HepG2 (cell line): ENCODE measurements around the gene TEAD1. TPM values are rescaled to one million over a fixed set of nuclear protein-coding genes. Genes with fewer than 3 reads are reported as not detected.

Experiments used
- ARHGAP35 ChIP-seq: sonication (generic); formaldehyde crosslinking; IDR thresholded peaks from 2 replicates; pipeline ENCODE4 v1.9.0; 2022; ENCODE audit warnings: mild to moderate bottlenecking, inconsistent platforms, moderate library complexity, missing genetic modification reagents, borderline replicate concordance
- GTF2F1 ChIP-seq: fragments of 150-350 bp; IDR thresholded peaks from 2 replicates; pipeline ENCODE4 v1.6.1; 2014; ENCODE audit warnings: low read length
- HOXD1 ChIP-seq: sonication (generic); formaldehyde crosslinking; IDR thresholded peaks from 2 replicates; pipeline ENCODE4 v1.5.0; 2020; ENCODE audit warnings: missing genetic modification reagents
- KDM3A ChIP-seq: IDR thresholded peaks from 2 replicates; pipeline ENCODE4 v1.6.1; 2018; ENCODE audit warnings: low read depth, missing compliant biosample characterization
- MIER3 ChIP-seq: IDR thresholded peaks from 2 replicates; pipeline ENCODE4 v1.6.1; 2016; ENCODE audit warnings: missing compliant biosample characterization, borderline replicate concordance
- MIXL1 ChIP-seq: IDR thresholded peaks from 2 replicates; pipeline ENCODE4 v1.6.1; 2016
- MTA1 ChIP-seq: sonication (generic); formaldehyde crosslinking; IDR thresholded peaks from 2 replicates; pipeline ENCODE4 v1.4.0; 2020; ENCODE audit warnings: missing genetic modification reagents, mild to moderate bottlenecking, borderline replicate concordance
- POLR2A ChIP-seq, 2 experiments: IDR thresholded peaks; 2 replicates each; pipeline ENCODE4 v1.6.1; 2011; ENCODE audit warnings: low read depth in 2 of 2, low read length in 2 of 2, mild to moderate bottlenecking in 1 of 2, moderate library complexity in 1 of 2; ENCODE audit not compliant: insufficient read depth in 1 of 2
- RFXAP ChIP-seq: sonication (generic); formaldehyde crosslinking; IDR thresholded peaks from 2 replicates; pipeline ENCODE4 v1.4.0; 2020; ENCODE audit warnings: missing genetic modification reagents, borderline replicate concordance
- SMARCE1 ChIP-seq: fragments of 450-650 bp; IDR thresholded peaks from 2 replicates; pipeline ENCODE4 v1.6.1; 2017; ENCODE audit warnings: borderline replicate concordance
- TARDBP ChIP-seq: sonication (generic); formaldehyde crosslinking; IDR thresholded peaks from 2 replicates; pipeline ENCODE4 v1.8.0; 2022; ENCODE audit warnings: mild to moderate bottlenecking, missing genetic modification reagents
- TOE1 ChIP-seq: sonication (generic); formaldehyde crosslinking; IDR thresholded peaks from 2 replicates; pipeline ENCODE4 v1.4.0; 2020; ENCODE audit warnings: mild to moderate bottlenecking, missing genetic modification reagents
- ZFP36L1 ChIP-seq: sonication (generic); formaldehyde crosslinking; IDR thresholded peaks from 2 replicates; pipeline ENCODE4 v1.8.0; 2022; ENCODE audit warnings: mild to moderate bottlenecking, missing genetic modification reagents, moderate library complexity
- ZNF230 ChIP-seq: sonication (generic); formaldehyde crosslinking; IDR thresholded peaks from 2 replicates; pipeline ENCODE4 v1.4.0; 2020; ENCODE audit warnings: mild to moderate bottlenecking, missing genetic modification reagents
- ZNF263 ChIP-seq: sonication (generic); formaldehyde crosslinking; IDR thresholded peaks from 2 replicates; pipeline ENCODE4 v1.4.0; 2020; ENCODE audit warnings: missing genetic modification reagents
- ZNF552 ChIP-seq: sonication (generic); formaldehyde crosslinking; IDR thresholded peaks from 2 replicates; pipeline ENCODE4 v1.9.0; 2022; ENCODE audit warnings: missing genetic modification reagents, mild to moderate bottlenecking, borderline replicate concordance
- ZNF577 ChIP-seq: sonication (generic); formaldehyde crosslinking; IDR thresholded peaks from 2 replicates; pipeline ENCODE4 v1.4.0; 2020; ENCODE audit warnings: mild to moderate bottlenecking, low read depth, missing genetic modification reagents, borderline replicate concordance
- ZNF724P ChIP-seq: sonication (generic); formaldehyde crosslinking; IDR thresholded peaks from 2 replicates; pipeline ENCODE4 v1.8.0; 2022; ENCODE audit warnings: missing genetic modification reagents, borderline replicate concordance
- ZSCAN25 ChIP-seq: sonication (generic); formaldehyde crosslinking; IDR thresholded peaks from 2 replicates; pipeline ENCODE4 v1.8.0; 2022; ENCODE audit warnings: mild to moderate bottlenecking, missing genetic modification reagents
- polyA plus RNA-seq, 8 experiments: library from polyadenylated mRNA; depleted of rRNA in 3 of 8; stranded (reverse) in 7 of 8; unstranded in 1 of 8; fragments of >200 nt; fragmentation: Illumina TruSeq in 4 of 8; extraction: Trizol in 4 of 8; gene quantifications; 2 replicates each; pipeline versions ENCODE4 v1.2.1 to v1.2.3, GENCODE V29; 2011 to 2016; ENCODE audit warnings: low read depth in 4 of 8, missing spikeins in 1 of 8, mixed read lengths in 1 of 8; ENCODE audit not compliant: insufficient read depth in 1 of 8
- total RNA-seq, 5 experiments: library from RNA; depleted of rRNA; stranded (reverse); fragments of >200 nt; fragmentation: Illumina TruSeq; extraction: Trizol; gene quantifications; 2 replicates each; pipeline ENCODE4 v1.2.3, GENCODE V29; 2016; ENCODE audit warnings: low read depth in 1 of 5
- TF ChIP-seq, protein P1 (sequence below): sonication (generic); formaldehyde crosslinking; IDR thresholded peaks from 2 replicates; pipeline ENCODE4 v1.8.1; 2023; ENCODE audit warnings: mild to moderate bottlenecking, missing genetic modification reagents, borderline replicate concordance
- TF ChIP-seq, protein P2 (sequence below): IDR thresholded peaks from 2 replicates; pipeline ENCODE4 v1.6.1; 2016
- TF ChIP-seq, protein P3 (sequence below): IDR thresholded peaks from 2 replicates; pipeline ENCODE4 v1.6.1; 2016; ENCODE audit warnings: mild to moderate bottlenecking, missing biosample characterization, missing genetic modification reagents
- TF ChIP-seq, protein P4 (sequence below): sonication (generic); formaldehyde crosslinking; IDR thresholded peaks from 2 replicates; pipeline ENCODE4 v1.4.0; 2020; ENCODE audit warnings: low read depth, mild to moderate bottlenecking, missing genetic modification reagents
- TF ChIP-seq, protein P5 (sequence below): sonication (generic); formaldehyde crosslinking; IDR thresholded peaks from 2 replicates; pipeline ENCODE4 v1.5.1; 2020; ENCODE audit warnings: mild to moderate bottlenecking, missing genetic modification reagents

TEAD1 gene
- total and polyA plus RNA-seq, 2 of the 13 experiments (the other 11 are each of a cell fraction or from before 2014, with no cell fraction given), result 20.1 to 30.5 TPM

DNA sequence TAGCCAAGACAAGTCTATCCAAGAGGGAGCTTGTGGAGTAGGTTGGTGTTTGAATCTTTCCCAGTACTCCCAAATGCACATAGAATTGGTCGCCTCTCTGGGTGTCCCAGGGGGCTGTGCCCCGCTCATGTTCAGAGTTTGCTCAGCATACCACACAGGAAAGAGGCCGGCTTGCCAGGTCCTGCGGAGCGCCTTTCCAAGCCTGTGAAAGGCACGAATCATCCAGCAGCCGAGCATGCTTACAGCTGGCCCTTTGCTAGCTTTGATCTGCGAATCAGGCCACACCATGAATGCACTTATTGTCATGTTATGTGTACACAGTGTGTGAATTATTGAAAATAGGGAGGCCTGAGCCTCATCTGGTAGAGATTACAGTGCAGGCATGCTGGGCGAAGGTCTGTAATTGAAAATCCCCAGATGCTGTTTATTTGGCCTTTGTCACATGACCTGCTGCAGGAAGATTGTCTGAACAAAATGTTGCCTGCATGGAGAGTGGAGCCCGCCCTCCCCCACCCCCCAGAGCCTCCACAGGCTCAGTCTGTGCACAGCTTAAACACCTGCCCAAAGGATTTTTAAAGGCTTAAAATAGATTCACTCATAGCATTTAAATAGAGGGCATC is 171.6 kb downstream of the TEAD1 start (continued):
- TF ChIP-seq HOXD1 (CRISPR knock-in tag), result peak; percentile 50; the same call in 1 of the 2 replicates
- peak; percentile 69; the same call in 1 of the 2 replicates for TF ChIP-seq KDM3A (CRISPR knock-in tag)
- TF ChIP-seq, protein P1, sequence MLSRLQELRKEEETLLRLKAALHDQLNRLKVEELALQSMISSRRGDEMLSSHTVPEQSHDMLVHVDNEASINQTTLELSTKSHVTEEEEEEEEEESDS (CRISPR knock-in tag), result no peak
- TF ChIP-seq GTF2F1, result no peak
- TF ChIP-seq, protein P2, sequence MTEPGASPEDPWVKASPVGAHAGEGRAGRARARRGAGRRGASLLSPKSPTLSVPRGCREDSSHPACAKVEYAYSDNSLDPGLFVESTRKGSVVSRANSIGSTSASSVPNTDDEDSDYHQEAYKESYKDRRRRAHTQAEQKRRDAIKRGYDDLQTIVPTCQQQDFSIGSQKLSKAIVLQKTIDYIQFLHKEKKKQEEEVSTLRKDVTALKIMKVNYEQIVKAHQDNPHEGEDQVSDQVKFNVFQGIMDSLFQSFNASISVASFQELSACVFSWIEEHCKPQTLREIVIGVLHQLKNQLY (CRISPR knock-in tag), result peak; percentile 95
- TF ChIP-seq, protein P3, sequence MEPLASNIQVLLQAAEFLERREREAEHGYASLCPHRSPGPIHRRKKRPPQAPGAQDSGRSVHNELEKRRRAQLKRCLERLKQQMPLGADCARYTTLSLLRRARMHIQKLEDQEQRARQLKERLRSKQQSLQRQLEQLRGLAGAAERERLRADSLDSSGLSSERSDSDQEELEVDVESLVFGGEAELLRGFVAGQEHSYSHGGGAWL (CRISPR knock-in tag), result 0 out of 2 replicates have a peak, but pooled peaks have one; percentile 45
- no peak for TF ChIP-seq ZNF724P (CRISPR knock-in tag)
- TF ChIP-seq, protein P4, sequence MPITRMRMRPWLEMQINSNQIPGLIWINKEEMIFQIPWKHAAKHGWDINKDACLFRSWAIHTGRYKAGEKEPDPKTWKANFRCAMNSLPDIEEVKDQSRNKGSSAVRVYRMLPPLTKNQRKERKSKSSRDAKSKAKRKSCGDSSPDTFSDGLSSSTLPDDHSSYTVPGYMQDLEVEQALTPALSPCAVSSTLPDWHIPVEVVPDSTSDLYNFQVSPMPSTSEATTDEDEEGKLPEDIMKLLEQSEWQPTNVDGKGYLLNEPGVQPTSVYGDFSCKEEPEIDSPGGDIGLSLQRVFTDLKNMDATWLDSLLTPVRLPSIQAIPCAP (CRISPR knock-in tag), result no peak
- peak; percentile 59 to 82; a peak in 3 of 4 replicates for TF ChIP-seq POLR2A (IDR thresholded peaks at IDR 0.05; ENCODE audit: insufficient read depth in 1 of 2, low read depth in 2 of 2, low read length in 2 of 2)
- TF ChIP-seq ZNF263 (CRISPR knock-in tag), result no peak; the same call in 1 of the 2 replicates
- TF ChIP-seq ZNF577, result no peak
- TF ChIP-seq SMARCE1, result no peak
- no peak for TF ChIP-seq ZNF230 (CRISPR knock-in tag)
- TF ChIP-seq MTA1 (CRISPR knock-in tag), result peak; percentile 68; the same call in 1 of the 2 replicates
- TF ChIP-seq TOE1 (CRISPR knock-in tag), result no peak
- TF ChIP-seq TARDBP (CRISPR knock-in tag), result peak; percentile 98
- TF ChIP-seq MIXL1 (CRISPR knock-in tag), result peak; percentile 96
- TF ChIP-seq ARHGAP35, result no peak
- no peak for TF ChIP-seq ZNF552 (CRISPR knock-in tag)
- TF ChIP-seq MIER3 (CRISPR knock-in tag), result peak; percentile 81; the same call in 1 of the 2 replicates
- TF ChIP-seq, protein P5, sequence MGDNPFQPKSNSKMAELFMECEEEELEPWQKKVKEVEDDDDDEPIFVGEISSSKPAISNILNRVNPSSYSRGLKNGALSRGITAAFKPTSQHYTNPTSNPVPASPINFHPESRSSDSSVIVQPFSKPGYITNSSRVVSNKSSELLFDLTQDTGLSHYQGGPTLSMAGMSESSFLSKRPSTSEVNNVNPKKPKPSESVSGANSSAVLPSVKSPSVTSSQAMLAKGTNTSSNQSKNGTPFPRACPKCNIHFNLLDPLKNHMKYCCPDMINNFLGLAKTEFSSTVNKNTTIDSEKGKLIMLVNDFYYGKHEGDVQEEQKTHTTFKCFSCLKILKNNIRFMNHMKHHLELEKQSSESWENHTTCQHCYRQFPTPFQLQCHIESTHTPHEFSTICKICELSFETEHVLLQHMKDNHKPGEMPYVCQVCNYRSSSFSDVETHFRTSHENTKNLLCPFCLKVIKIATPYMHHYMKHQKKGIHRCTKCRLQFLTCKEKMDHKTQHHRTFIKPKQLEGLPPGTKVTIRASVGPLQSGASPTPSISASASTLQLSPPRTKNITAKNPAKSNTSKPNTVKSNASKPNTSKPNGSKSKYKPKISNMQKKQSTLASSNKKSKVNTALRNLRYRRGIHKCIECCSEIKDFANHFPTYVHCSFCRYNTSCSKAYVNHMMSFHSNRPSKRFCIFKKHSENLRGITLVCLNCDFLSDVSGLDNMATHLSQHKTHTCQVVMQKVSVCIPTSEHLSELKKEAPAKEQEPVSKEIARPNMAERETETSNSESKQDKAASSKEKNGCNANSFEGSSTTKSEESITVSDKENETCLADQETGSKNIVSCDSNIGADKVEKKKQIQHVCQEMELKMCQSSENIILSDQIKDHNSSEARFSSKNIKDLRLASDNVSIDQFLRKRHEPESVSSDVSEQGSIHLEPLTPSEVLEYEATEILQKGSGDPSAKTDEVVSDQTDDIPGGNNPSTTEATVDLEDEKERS (CRISPR knock-in tag), result peak; percentile 34; the same call in 1 of the 2 replicates
- 0 out of 2 replicates have a peak, but pooled peaks have one; percentile 34 for TF ChIP-seq RFXAP (CRISPR knock-in tag)
- TF ChIP-seq ZFP36L1, result peak; percentile 62; the same call in 1 of the 2 replicates
- no peak for TF ChIP-seq ZSCAN25 (CRISPR knock-in tag)
